Thoracic aorta (tissue), 2 donors: ENCODE results near the gene INSM1. TPM values are rescaled to one million over a fixed set of nuclear protein-coding genes. Genes with fewer than 3 reads are reported as not detected.

ENCODE experiments used
- ATAC-seq: fragments of 150-250 bp; one replicate; pipeline ENCODE4 v1.8.0; 2017; ENCODE audit warnings: low read depth; ENCODE audit not compliant: insufficient number of reproducible peaks, low FRiP score
- DNase-seq: peaks from one replicate; pipeline ENCODE4 v3.0.0-alpha.2; 2020; ENCODE audit warnings: low spot score
- H3K27ac ChIP-seq, 2 donors: fragments of 200-600 bp; sonication (generic); 1 replicate in 1 of 2; 2 replicates in 1 of 2; pipeline ENCODE4 v1.5.1; 2016; ENCODE audit warnings: mild to moderate bottlenecking in 2 of 2, moderate library complexity in 2 of 2
- H3K27me3 ChIP-seq: fragments of 200-600 bp; sonication (generic); replicated peaks from 2 replicates; pipeline ENCODE4 v1.6.0; 2016; ENCODE audit warnings: mild to moderate bottlenecking; ENCODE audit not compliant: insufficient read depth
- H3K36me3 ChIP-seq: fragments of 200-600 bp; sonication (generic); one replicate; pipeline ENCODE4 v1.5.1; 2016
- H3K4me1 ChIP-seq, 2 donors: fragments of 200-600 bp; sonication (generic); 1 replicate in 1 of 2; 2 replicates in 1 of 2; pipeline versions ENCODE4 v1.5.1 to v1.6.0; 2016; ENCODE audit warnings: low read depth in 2 of 2, mild to moderate bottlenecking in 1 of 2; ENCODE audit not compliant: control insufficient read depth in 1 of 2
- H3K4me3 ChIP-seq: fragments of 200-600 bp; sonication (generic); 2 replicates; pipeline ENCODE4 v1.5.1; 2016; ENCODE audit warnings: mild to moderate bottlenecking
- H3K9me3 ChIP-seq: fragments of 200-600 bp; sonication (generic); 2 replicates; pipeline ENCODE4 v1.5.1; 2016
- CTCF ChIP-seq: fragments of 200-600 bp; sonication (generic); IDR thresholded peaks from one replicate; pipeline ENCODE4 v1.5.1; 2019; ENCODE audit warnings: antibody characterized with exemption
- total RNA-seq, 2 donors: library from RNA; depleted of rRNA; stranded (reverse); fragments of >200 nt; gene quantifications; one replicate each; pipeline versions ENCODE4 v1.1.0 to v1.2.3, GENCODE V29; 2016

The INSM1 gene
- total RNA-seq, 2 donors from 2014 or later, result not detected

GRCh38 chr20:20322912-20323311 lies 45.0 kb upstream of the INSM1 start:
- Histone ChIP-seq H3K36me3 (no peaks in the 10 kb centered on the region), H3K27me3 (no peaks in the 10 kb centered on the region), H3K27ac (no peak overlapping the region), H3K4me1 (no peaks in the 10 kb centered on the region), H3K4me3 (no peak overlapping the region), H3K9me3 (no peaks in the 10 kb centered on the region)
- ATAC-seq (no peak), DNase-seq (no peak)
- no peak for TF ChIP-seq CTCF

DNA sequence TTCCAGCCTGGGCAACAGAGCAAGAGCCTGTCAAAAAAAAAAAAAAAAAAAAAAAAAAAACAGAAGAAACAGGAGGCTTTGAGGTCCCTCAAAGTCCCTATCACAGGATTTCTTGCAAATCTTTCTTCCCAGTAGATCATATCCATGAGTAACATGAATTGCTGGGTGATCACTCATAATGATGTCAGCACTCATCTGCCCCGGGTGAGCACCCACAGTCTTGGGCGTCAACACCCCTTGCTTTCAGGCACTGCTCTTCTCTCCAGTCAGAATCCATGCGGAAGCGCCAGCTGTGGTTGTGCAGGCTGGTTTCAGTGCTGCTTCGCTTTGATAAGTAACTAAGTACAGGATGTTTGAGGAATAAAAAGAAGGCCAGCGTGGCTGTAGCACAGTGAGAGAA lies 40.2 kb upstream of the INSM1 start:
- no peaks in the 10 kb centered on the region for H3K9me3 ChIP-seq
- no peaks in the 10 kb centered on the region for H3K27me3 ChIP-seq
- no peak for ATAC-seq
- H3K27ac ChIP-seq, result no peak overlapping the region
- no peaks in the 10 kb centered on the region for H3K36me3 ChIP-seq
- no peaks in the 10 kb centered on the region for H3K4me1 ChIP-seq
- DNase-seq, result no peak
- TF ChIP-seq CTCF, result no peak
- H3K4me3 ChIP-seq, result no peak overlapping the region

- no peak overlapping the region for H3K27ac ChIP-seq
- H3K4me3 ChIP-seq, result no peak overlapping the region
- DNase-seq (no peak), ATAC-seq (no peak)
- no peaks in the 10 kb centered on the region for H3K4me1 ChIP-seq
- no peaks in the 10 kb centered on the region for H3K27me3 ChIP-seq
- no peak for TF ChIP-seq CTCF
- no peaks in the 10 kb centered on the region for H3K9me3 ChIP-seq
- no peaks in the 10 kb centered on the region for H3K36me3 ChIP-seq
These were observed 38.3 kb upstream of the INSM1 start for GRCh38 chr20:20329564-20329963.

DNA sequence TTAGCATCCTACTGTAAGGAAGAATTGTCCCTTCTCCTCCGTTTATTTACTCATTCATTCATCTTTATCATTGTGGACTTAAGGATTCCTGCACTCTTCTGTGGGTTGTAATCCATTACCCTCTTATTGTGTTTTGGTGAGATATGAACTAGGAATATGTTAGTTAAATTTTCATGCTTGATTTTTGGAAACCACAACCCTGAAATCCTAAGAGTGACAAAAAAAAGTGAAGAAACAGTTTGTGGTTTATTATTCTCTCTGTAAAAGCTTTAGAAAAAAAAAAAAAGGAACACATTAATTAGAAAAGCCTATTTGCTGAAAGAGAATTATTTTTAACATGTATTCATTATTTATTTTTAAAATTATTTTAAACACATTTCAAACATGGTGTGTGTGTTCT lies 36.7 kb upstream of the INSM1 start:
- no peaks in the 10 kb centered on the region for H3K36me3 ChIP-seq
- ATAC-seq (no peak), DNase-seq (no peak)
- H3K9me3 ChIP-seq, result no peaks in the 10 kb centered on the region
- no peak overlapping the region for H3K4me3 ChIP-seq
- TF ChIP-seq CTCF, result no peak
- H3K27ac ChIP-seq, result no peak overlapping the region
- H3K27me3 ChIP-seq, result no peaks in the 10 kb centered on the region
- H3K4me1 ChIP-seq, result no peaks in the 10 kb centered on the region

DNA sequence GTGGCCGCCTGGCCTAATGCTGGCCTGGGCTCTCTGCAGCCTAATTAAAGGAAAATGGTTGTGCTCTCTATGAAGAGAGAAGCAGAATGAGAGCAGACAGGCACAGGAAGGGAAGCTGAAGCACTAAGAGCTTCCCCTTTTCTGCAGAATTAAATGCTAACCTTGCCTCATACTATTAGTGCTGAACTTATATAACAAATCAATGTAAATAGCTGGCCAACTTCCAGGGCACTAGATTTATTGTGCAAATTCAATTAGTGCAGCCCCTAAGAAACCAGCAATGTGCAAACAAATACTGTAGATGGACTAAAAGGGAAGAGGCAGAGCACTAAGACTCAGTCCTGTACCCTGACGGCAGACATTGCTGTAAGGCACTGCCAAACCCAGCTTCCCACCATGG lies 36.1 kb upstream of the INSM1 start:
- Histone ChIP-seq H3K27me3 (no peaks in the 10 kb centered on the region), H3K27ac (no peak overlapping the region), H3K4me1 (no peaks in the 10 kb centered on the region), H3K9me3 (no peaks in the 10 kb centered on the region), H3K36me3 (no peaks in the 10 kb centered on the region), H3K4me3 (no peak overlapping the region)
- TF ChIP-seq CTCF, result no peak
- no peak for ATAC-seq
- DNase-seq, result no peak
